Endothelial cell of umbilical vein (primary cell): ENCODE measurements around the gene IRF2. TPM values are rescaled to one million over a fixed set of nuclear protein-coding genes. Genes with fewer than 3 reads are reported as not detected.

Experiments
- BruUV-seq: library from RNA; stranded (reverse); fragments of 400-500 nt; replicated peaks from 2 replicates; lab custom pipeline; 2021; lab: Mats Ljungman, UMichigan
- CTCF ChIA-PET: fragments of 300-600, 350-600 bp; sonication (Branson Sonifier 250); formaldehyde crosslinking; loops from one replicate; lab custom pipeline; 2021; ENCODE audit warnings: antibody characterized with exemption, inconsistent platforms; lab: Charles Lee
- POLR2A ChIA-PET: fragments of 300-600, 350-600 bp; sonication (Branson Sonifier 250); formaldehyde crosslinking; loops from one replicate; lab custom pipeline; 2021; ENCODE audit warnings: antibody characterized with exemption, inconsistent platforms; lab: Charles Lee
- DNase-seq: peaks from one replicate; pipeline ENCODE4 v3.0.0-alpha.2; 2011; ENCODE audit warnings: low read depth, low spot score
- FAIRE-seq: peaks from 2 replicates; lab custom pipeline; 2011; peaks lifted over from hg19 to GRCh38; lab: Jason Lieb, UNC
- H2AFZ ChIP-seq: 2 replicates; pipeline ENCODE4 v1.6.0; 2012; ENCODE audit warnings: low read depth, low read length, control low read depth, inconsistent platforms
- H3K27ac ChIP-seq: 2 replicates; pipeline ENCODE4 v1.5.1; 2011; ENCODE audit warnings: low read depth, mild to moderate bottlenecking, control low read depth, low read length, moderate library complexity; ENCODE audit not compliant: insufficient read depth
- H3K27me3 ChIP-seq, 2 experiments: 2 replicates each; pipeline versions ENCODE4 v1.6.0 to v1.6.1; 2011; ENCODE audit warnings: low read length in 2 of 2, mixed read lengths in 1 of 2; ENCODE audit not compliant: control insufficient read depth in 2 of 2, insufficient read depth in 2 of 2
- H3K36me3 ChIP-seq, 2 experiments: 2 replicates in 1 of 2; 3 replicates in 1 of 2; pipeline ENCODE4 v1.5.1; 2011; ENCODE audit warnings: low read length in 2 of 2, mild to moderate bottlenecking in 1 of 2, moderate library complexity in 1 of 2; ENCODE audit not compliant: control insufficient read depth in 2 of 2, insufficient read depth in 2 of 2; ENCODE audit errors: extremely low read depth in 1 of 2
- H3K4me1 ChIP-seq: 3 replicates; pipeline ENCODE4 v1.5.1; 2011; ENCODE audit warnings: mild to moderate bottlenecking, low read length; ENCODE audit not compliant: control insufficient read depth, insufficient read depth; ENCODE audit errors: extremely low read depth
- H3K4me2 ChIP-seq: 2 replicates; pipeline ENCODE4 v1.6.1; 2011; ENCODE audit warnings: low read length, control low read depth, mixed read lengths; ENCODE audit not compliant: insufficient read depth
- H3K4me3 ChIP-seq, 3 experiments: fragments of 200-600 bp in 1 of 3; sonication (generic), shearing (Covaris generic) in 1 of 3; replicated peaks in 1 of 3; 2 replicates each; pipeline ENCODE4 v1.5.1; 2011 to 2016; ENCODE audit warnings: control low read depth in 3 of 3, low read length in 3 of 3, mild to moderate bottlenecking in 2 of 3, inconsistent platforms in 1 of 3, low read depth in 1 of 3, moderate library complexity in 1 of 3; ENCODE audit not compliant: insufficient read depth in 1 of 3
- H3K79me2 ChIP-seq: 2 replicates; pipeline ENCODE4 v1.6.0; 2012; ENCODE audit warnings: low read length, inconsistent platforms; ENCODE audit not compliant: control insufficient read depth, insufficient read depth
- H3K9ac ChIP-seq: replicated peaks from 2 replicates; pipeline ENCODE3; 2011; ENCODE audit warnings: low read length, control low read depth; ENCODE audit not compliant: insufficient read depth; ENCODE audit errors: extremely low read depth
- H3K9me1 ChIP-seq: replicated peaks from 3 replicates; pipeline ENCODE4 v1.6.0; 2011; ENCODE audit warnings: mild to moderate bottlenecking, low read length; ENCODE audit not compliant: control insufficient read depth, insufficient read depth; ENCODE audit errors: extremely low read depth
- H3K9me3 ChIP-seq: replicated peaks from 2 replicates; pipeline ENCODE4 v1.5.1; 2012; ENCODE audit warnings: low read length, inconsistent platforms; ENCODE audit not compliant: control insufficient read depth, insufficient read depth
- H4K20me1 ChIP-seq: replicated peaks from 2 replicates; pipeline ENCODE3; 2011; ENCODE audit warnings: mild to moderate bottlenecking, low read length; ENCODE audit not compliant: control insufficient read depth, insufficient read depth; ENCODE audit errors: extremely low read depth
- CTCF ChIP-seq, 2 donors: IDR thresholded peaks; 1 replicate in 1 of 2; 2 replicates in 1 of 2; pipeline ENCODE4 v1.5.1; 2011; ENCODE audit warnings: low read length in 2 of 2, mild to moderate bottlenecking in 2 of 2, moderate library complexity in 2 of 2, control low read depth in 1 of 2, inconsistent platforms in 1 of 2, low read depth in 1 of 2; ENCODE audit not compliant: insufficient read depth in 1 of 2; ENCODE audit errors: extremely low read depth in 1 of 2
- EZH2 ChIP-seq: IDR thresholded peaks from 2 replicates; pipeline ENCODE4 v1.6.1; 2012; ENCODE audit warnings: borderline replicate concordance, low read depth, mild to moderate bottlenecking, moderate library complexity, low read length, inconsistent platforms; ENCODE audit not compliant: severe bottlenecking
- FOS ChIP-seq: IDR thresholded peaks from 2 replicates; pipeline ENCODE4 v1.6.1; 2011; ENCODE audit warnings: mild to moderate bottlenecking, low read length, moderate library complexity, borderline replicate concordance; ENCODE audit not compliant: insufficient read depth
- GATA2 ChIP-seq: IDR thresholded peaks from 2 replicates; pipeline ENCODE4 v1.7.0; 2011; ENCODE audit warnings: low read depth, mild to moderate bottlenecking, moderate library complexity, mixed read lengths, low read length; ENCODE audit not compliant: insufficient read length, insufficient read depth
- JUN ChIP-seq: IDR thresholded peaks from 2 replicates; pipeline ENCODE4 v1.6.1; 2011; ENCODE audit warnings: borderline replicate concordance, low read depth; ENCODE audit not compliant: insufficient read length, insufficient read depth
- MAX ChIP-seq: IDR thresholded peaks from 2 replicates; pipeline ENCODE4 v1.6.1; 2011; ENCODE audit not compliant: insufficient read depth, insufficient read length
- MYC ChIP-seq: IDR thresholded peaks from one replicate; pipeline ENCODE4 v1.6.1; 2011; ENCODE audit warnings: mild to moderate bottlenecking, low read depth, low read length
- POLR2A ChIP-seq: IDR thresholded peaks from 2 replicates; pipeline ENCODE4 v1.6.1; 2012; ENCODE audit warnings: low read depth, mild to moderate bottlenecking, control low read depth, low read length
- POLR2AphosphoS5 ChIP-seq: IDR thresholded peaks from 2 replicates; pipeline ENCODE4 v1.6.1; 2012; ENCODE audit warnings: low read depth, mild to moderate bottlenecking, control low read depth, low read length, moderate library complexity; ENCODE audit not compliant: insufficient read depth
- dilution Hi-C: fragments of 300-500 bp; cut with MboI; formaldehyde crosslinking; loops from one replicate; pipeline ENCODE4 v1.15.0; 2019; ENCODE audit warnings: low sequenced_read_pairs; ENCODE audit not compliant: extremely low pct_ligation_motif_present
- intact Hi-C: fragments of 100-400 bp; cut with micrococcal nuclease; formaldehyde crosslinking; loops from one replicate; pipeline ENCODE4 v1.10.0; 2022
- polyA plus RNA-seq, 4 experiments: library from polyadenylated mRNA; depleted of rRNA in 3 of 4; stranded (reverse) in 3 of 4; unstranded in 1 of 4; fragments of >200 nt; gene quantifications; 2 replicates each; pipeline versions ENCODE4 v1.2.1 to v1.2.3, GENCODE V29; 2011 to 2012; ENCODE audit warnings: missing spikeins in 1 of 4
- total RNA-seq: library from RNA; stranded (reverse); gene quantifications from 2 replicates; pipeline ENCODE4 v1.2.3, GENCODE V29; 2021

IRF2 gene
- total and polyA plus RNA-seq, 2 donors (not counting 3 experiments of a cell fraction or from before 2014, with no cell fraction given), result 26.9 to 27.6 TPM

- ChIA-PET CTCF (interaction anchor here (2.3 kb wide), 1 partner anchor 138 kb away, joined by 9 read pairs; no protein-coding TSS in a partner anchor), POLR2A (no interaction called here)
These were observed 72.1 kb downstream of the IRF2 start for GRCh38 chr4:184402239-184402638.

More at GRCh38 chr4:184402239-184402638, 72.1 kb downstream of the IRF2 start:
- DNase-seq (no peak), FAIRE-seq (no peak)
- no peak for TF ChIP-seq EZH2
- no peak for TF ChIP-seq GATA2
- TF ChIP-seq POLR2AphosphoS5, result no peak
- TF ChIP-seq CTCF (IDR thresholded peaks at IDR 0.05; ENCODE audit: extremely low read depth in 1 of 2, insufficient read depth in 1 of 2, low read depth in 1 of 2, low read length in 2 of 2), result no peak
- TF ChIP-seq POLR2A, result no peak
- TF ChIP-seq JUN, result no peak
- TF ChIP-seq MYC, result no peak
- TF ChIP-seq FOS, result no peak
- no peak for TF ChIP-seq MAX
- H3K9me1 ChIP-seq, result no peaks in the 10 kb centered on the region
- no peaks in the 10 kb centered on the region for H3K27me3 ChIP-seq
- H4K20me1 ChIP-seq, result no peaks in the 10 kb centered on the region
- H3K79me2 ChIP-seq, result no peaks in the 10 kb centered on the region
- intact Hi-C loops (no loop called here), dilution Hi-C loops (no loop called here)
- no peak overlapping the region for H3K4me3 ChIP-seq
- H3K9ac ChIP-seq, result no peak overlapping the region
- H2AFZ ChIP-seq, result no peak overlapping the region
- H3K36me3 ChIP-seq, result peaks cover 7 to 18% of the 10 kb centered on the region in 2 experiments
- H3K27ac ChIP-seq, result no peak overlapping the region
- no peak overlapping the region for H3K4me2 ChIP-seq
- H3K9me3 ChIP-seq, result no peaks in the 10 kb centered on the region
- BruUV-seq, result no TSS peak
- H3K4me1 ChIP-seq, result peaks cover 15% of the 10 kb centered on the region
